Muscle layer of duodenum (tissue), 2 donors: Measurements from ENCODE around the gene SNCAIP.

Experiments used
- H3K27ac ChIP-seq: one replicate; pipeline ENCODE4 v1.7.0; 2013; ENCODE audit warnings: mild to moderate bottlenecking, low read length
- H3K27me3 ChIP-seq: one replicate; pipeline ENCODE4 v1.7.0; 2013; ENCODE audit warnings: low read depth, mild to moderate bottlenecking, control low read depth, low read length
- H3K36me3 ChIP-seq, 2 donors: one replicate each; pipeline ENCODE4 v1.7.0; 2013; ENCODE audit warnings: low read length in 2 of 2, control low read depth in 1 of 2, mild to moderate bottlenecking in 1 of 2; ENCODE audit not compliant: insufficient read depth in 2 of 2, control insufficient read depth in 1 of 2
- H3K4me1 ChIP-seq, 2 donors: one replicate each; pipeline ENCODE4 v1.7.0; 2013; ENCODE audit warnings: low read length in 2 of 2, mild to moderate bottlenecking in 2 of 2, control low read depth in 1 of 2, moderate library complexity in 1 of 2; ENCODE audit not compliant: insufficient read depth in 2 of 2, control insufficient read depth in 1 of 2
- H3K4me3 ChIP-seq, 2 donors: one replicate each; pipeline ENCODE4 v1.7.0; 2013; ENCODE audit warnings: low read length in 2 of 2, low read depth in 1 of 2, mild to moderate bottlenecking in 1 of 2
- H3K9me3 ChIP-seq, 2 donors: one replicate each; pipeline ENCODE4 v1.7.0; 2013; ENCODE audit warnings: low read length in 2 of 2, control low read depth in 1 of 2, mild to moderate bottlenecking in 1 of 2; ENCODE audit not compliant: control insufficient read depth in 1 of 2
- donor health status: healthy.

The SNCAIP gene

DNA sequence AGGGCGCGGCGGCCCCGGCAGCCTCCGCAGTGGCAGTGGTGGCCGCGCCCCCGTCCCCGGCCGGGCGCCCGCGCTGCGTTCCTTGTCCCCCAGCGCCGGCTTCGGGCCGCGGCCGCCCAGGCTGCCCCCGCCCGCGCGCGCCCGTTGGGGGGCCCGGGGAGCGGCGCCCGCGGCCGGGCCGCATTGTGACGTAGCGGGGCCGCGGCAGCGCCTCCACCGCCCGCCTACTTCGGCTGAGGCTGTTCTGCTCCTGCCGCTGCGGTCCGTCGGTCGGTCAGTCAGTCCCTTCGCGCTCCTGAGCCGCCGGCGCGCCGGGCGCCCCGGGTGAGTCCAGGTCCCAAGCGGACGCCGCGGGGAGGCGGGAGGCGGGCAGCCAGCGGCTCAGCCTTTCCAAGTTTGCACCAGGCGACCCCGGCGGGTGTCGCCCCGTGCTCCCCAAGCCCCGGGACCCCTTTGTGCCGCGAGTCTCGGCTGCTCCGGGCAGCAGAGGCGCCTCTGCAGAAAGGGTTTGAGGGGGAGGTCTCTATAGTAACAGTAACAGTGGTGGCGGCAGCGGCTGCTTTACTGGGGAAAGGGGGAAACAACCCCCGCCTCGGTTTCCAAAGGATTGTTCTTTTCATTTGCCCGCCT is at the start of gene SNCAIP:
Gene SNCAIP (plus strand): TSS at position 277 of the 630 bp plus-strand sequence. CDS start 78,898 bp downstream, outside the sequence.
- peaks cover 0 to 12% of the 10 kb centered on the region in 2 donors for H3K4me1 ChIP-seq
- H3K36me3 ChIP-seq: no peaks in the 10 kb centered on the region
- peak within 1 kb of the TSS; percentile 3 for H3K27ac ChIP-seq
- peak within 1 kb of the TSS; percentile 54 to 78 for H3K4me3 ChIP-seq
- no peaks in the 10 kb centered on the region for H3K9me3 ChIP-seq
- H3K27me3 ChIP-seq: no peaks in the 10 kb centered on the region

DNA sequence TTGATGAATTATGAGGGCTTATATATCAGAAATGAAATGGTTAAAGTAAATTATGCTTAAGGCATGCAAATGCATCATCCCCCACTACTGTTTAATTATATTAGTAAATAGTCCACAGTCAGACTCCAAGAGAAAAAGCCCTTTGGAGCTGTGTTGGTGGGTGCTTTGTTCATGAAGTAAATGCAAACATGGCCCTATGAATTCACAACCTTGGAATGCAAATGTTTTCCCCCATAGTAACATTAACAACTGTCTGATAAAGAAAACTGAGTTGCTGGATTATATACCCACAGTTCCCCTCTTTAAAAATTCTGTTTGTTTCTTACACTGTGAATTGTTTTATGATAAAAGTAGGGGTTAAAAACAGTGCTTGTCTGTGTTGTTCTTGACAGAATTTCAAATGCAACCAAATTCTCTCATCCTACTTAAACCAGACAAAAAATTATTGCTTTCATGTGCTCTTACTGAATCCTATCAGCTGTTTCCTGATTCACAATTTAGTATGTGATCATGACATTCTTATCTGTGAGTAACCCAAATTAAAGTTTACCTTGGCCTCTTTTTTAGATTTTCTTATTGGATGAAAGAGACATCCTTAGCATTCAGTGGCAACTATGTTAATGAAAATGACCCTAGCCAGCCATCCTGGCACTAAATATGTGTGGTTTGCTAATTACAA is 48.5 kb upstream of the SNCAIP start:
- Histone ChIP-seq H3K36me3 (no peaks in the 10 kb centered on the region), H3K4me1 (no peaks in the 10 kb centered on the region), H3K9me3 (no peaks in the 10 kb centered on the region), H3K27ac (no peak overlapping the region), H3K4me3 (no peak overlapping the region), H3K27me3 (no peaks in the 10 kb centered on the region)

DNA sequence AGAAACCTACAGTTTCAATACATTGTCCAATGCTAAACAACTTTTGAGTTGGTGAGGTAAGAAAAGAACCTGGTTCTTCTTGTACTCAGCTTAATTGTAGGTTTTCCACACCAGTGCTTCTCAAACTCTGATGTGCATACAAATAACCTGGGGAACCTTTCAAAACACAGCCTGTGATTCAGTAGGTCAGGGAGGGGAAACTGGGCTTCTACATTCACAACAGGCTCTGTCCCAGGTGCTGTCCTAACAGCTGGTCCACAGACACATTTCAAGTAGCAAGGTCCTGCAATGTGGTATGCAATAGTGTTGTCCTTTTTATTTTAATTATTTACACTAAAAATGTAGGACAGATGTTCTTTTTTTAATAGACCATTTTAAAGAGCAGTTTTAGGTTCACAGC is 47.4 kb upstream of the SNCAIP start:
- no peaks in the 10 kb centered on the region for H3K27me3 ChIP-seq
- H3K9me3 ChIP-seq: no peaks in the 10 kb centered on the region
- no peaks in the 10 kb centered on the region for H3K4me1 ChIP-seq
- H3K4me3 ChIP-seq: no peak overlapping the region
- no peaks in the 10 kb centered on the region for H3K36me3 ChIP-seq
- no peak overlapping the region for H3K27ac ChIP-seq

DNA sequence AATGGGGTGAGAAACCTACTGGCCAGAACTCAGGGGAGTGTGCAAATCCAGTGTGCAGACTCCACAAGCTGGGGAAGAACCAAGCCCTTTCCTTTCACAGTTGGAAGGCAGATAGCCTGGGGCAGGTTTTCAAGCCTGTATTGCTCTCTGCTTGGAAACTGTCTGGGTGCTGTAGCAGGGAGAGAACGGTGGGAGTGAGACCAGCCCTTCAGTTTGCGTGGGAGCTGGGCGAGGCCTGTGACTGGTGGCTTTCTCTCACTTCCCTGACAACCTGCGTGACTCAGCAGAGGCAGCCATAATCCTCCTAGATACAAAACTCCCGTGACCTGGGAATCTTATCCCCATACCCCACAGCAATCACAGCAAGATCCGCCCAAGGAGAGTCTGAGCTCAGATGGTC is 44.9 kb upstream of the SNCAIP start:
- no peaks in the 10 kb centered on the region for H3K27me3 ChIP-seq
- H3K4me1 ChIP-seq: no peaks in the 10 kb centered on the region
- no peak overlapping the region for H3K27ac ChIP-seq
- H3K9me3 ChIP-seq: no peaks in the 10 kb centered on the region
- H3K36me3 ChIP-seq: no peaks in the 10 kb centered on the region
- no peak overlapping the region for H3K4me3 ChIP-seq

DNA sequence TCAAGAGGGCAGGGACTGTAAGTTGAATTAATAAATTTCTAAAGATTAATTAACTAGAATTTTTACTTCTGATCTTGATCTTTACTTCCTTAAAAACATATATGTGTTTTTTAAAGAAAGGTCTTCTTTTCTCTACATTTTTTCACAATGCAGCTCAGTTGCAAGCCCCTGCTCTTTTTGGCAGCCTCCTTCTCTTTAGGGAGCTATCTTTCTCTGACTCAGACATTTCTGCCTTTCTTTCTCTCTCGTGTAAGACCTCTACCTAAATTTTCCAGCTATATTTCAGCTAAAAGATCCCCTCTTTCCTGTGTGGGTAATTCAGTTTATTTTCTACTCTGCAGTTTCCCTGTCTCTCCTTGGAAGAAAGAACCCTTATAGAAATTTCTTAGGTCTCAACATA is 38.3 kb upstream of the SNCAIP start:
- Histone ChIP-seq H3K9me3 (no peaks in the 10 kb centered on the region), H3K27ac (no peak overlapping the region), H3K36me3 (no peaks in the 10 kb centered on the region)

GRCh38 chr5:122283592-122283991 is 28.4 kb upstream of the SNCAIP start:
- H3K27ac ChIP-seq: no peak overlapping the region
- no peaks in the 10 kb centered on the region for H3K9me3 ChIP-seq
- no peaks in the 10 kb centered on the region for H3K4me1 ChIP-seq
- no peak overlapping the region for H3K4me3 ChIP-seq
- H3K36me3 ChIP-seq: no peaks in the 10 kb centered on the region
- H3K27me3 ChIP-seq: no peaks in the 10 kb centered on the region

More for the DNA sequence above, 38.3 kb upstream of the SNCAIP start:
- Histone ChIP-seq H3K27me3 (no peaks in the 10 kb centered on the region), H3K4me3 (no peak overlapping the region), H3K4me1 (no peaks in the 10 kb centered on the region)

DNA sequence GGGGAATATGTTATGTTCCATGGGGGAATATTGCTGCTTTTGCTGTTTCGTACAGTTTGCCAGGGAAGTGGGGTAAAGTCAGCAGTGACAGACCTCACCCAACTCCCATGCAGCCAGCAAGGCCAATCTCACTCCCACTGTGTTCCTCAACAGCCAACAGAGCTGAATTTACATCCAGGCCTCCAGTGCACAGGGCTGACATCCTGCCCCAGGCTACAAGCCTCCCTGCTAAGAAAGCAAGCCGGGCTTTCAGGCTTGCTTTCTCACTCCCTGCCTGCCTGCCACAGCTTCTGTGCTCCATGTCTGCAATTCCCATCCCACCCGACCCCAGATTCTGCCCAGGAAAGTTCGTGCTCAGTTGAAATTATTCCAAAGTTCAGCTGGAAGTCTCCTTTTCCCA is 25.5 kb upstream of the SNCAIP start:
- Histone ChIP-seq H3K27ac (no peak overlapping the region), H3K36me3 (no peaks in the 10 kb centered on the region), H3K4me1 (no peaks in the 10 kb centered on the region), H3K27me3 (no peaks in the 10 kb centered on the region), H3K9me3 (no peaks in the 10 kb centered on the region), H3K4me3 (no peak overlapping the region)

DNA sequence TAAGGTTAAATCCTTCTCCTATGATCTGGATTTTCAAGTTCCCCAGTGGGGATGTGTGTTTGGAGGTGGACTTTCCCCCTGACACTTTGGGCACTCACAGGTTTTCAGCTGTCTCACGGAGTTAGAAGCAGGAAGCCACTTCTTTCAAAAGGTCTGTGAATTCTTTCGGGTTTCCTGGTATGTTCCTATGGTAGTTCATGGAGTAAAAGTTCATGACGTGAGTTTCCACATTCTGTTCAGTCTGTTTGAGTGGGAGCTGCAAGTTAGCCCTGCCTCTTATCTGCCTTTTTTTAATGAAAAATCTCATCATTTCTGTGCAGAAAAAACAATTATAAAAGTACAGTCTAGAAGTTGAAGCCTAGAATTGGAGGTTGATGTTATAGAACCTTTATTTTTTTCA is 24.9 kb upstream of the SNCAIP start:
- Histone ChIP-seq H3K36me3 (no peaks in the 10 kb centered on the region), H3K27me3 (no peaks in the 10 kb centered on the region), H3K4me3 (no peak overlapping the region), H3K9me3 (no peaks in the 10 kb centered on the region), H3K27ac (no peak overlapping the region), H3K4me1 (no peaks in the 10 kb centered on the region)

GRCh38 chr5:122291000-122291901 is 20.8 kb upstream of the SNCAIP start:
- H3K27ac ChIP-seq: no peak overlapping the region
- H3K4me1 ChIP-seq: no peaks in the 10 kb centered on the region
- no peaks in the 10 kb centered on the region for H3K9me3 ChIP-seq
- H3K4me3 ChIP-seq: no peak overlapping the region
- H3K36me3 ChIP-seq: no peaks in the 10 kb centered on the region
- no peaks in the 10 kb centered on the region for H3K27me3 ChIP-seq

DNA sequence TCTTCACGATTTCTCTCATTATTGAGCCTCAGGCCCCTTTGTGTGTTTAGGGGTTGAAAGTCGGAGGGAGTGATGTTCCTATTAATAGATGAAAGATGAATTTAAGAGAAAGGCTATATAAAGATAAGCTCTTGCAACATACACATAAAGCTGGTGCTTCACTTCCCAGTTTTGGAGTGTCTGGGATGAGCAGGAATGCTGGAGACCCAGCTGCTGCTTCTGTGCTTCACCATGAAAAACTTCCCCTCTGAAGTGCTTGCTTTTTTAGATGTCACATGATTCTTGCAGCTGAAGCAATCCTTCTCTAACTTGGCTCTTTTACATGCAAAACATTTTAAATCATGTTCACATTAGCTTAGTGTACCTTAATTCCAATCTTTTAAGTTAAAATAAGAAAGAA is 19.7 kb upstream of the SNCAIP start:
- Histone ChIP-seq H3K4me3 (no peak overlapping the region), H3K27ac (no peak overlapping the region), H3K36me3 (no peaks in the 10 kb centered on the region), H3K4me1 (no peaks in the 10 kb centered on the region), H3K27me3 (no peaks in the 10 kb centered on the region), H3K9me3 (no peaks in the 10 kb centered on the region)

DNA sequence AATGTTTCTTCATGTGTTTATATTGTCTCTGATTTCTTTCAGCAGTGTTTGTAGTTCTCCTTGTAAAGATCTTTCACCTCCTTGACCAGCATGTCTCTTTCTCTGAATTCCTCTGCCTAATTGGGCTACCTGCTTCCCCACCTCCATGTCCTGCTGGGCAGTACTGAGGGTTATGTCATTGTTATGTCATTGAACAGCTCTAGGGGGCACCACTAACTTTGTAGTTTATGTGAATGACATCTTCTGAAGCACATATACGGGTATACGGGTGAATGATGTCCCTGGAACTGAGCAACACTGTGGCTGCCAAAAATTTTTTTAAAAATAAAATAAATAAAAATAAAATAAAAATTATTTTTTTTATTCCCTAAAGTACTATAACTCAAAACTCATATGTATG is 16.9 kb upstream of the SNCAIP start:
- H3K4me3 ChIP-seq: no peak overlapping the region
- no peaks in the 10 kb centered on the region for H3K36me3 ChIP-seq
- H3K4me1 ChIP-seq: no peaks in the 10 kb centered on the region
- H3K9me3 ChIP-seq: no peaks in the 10 kb centered on the region
- H3K27ac ChIP-seq: no peak overlapping the region
- no peaks in the 10 kb centered on the region for H3K27me3 ChIP-seq
